NCI-H128 (cell line): ENCODE data around the gene XCR1.
"Not testable (repeated sequence)": the region's sequence is repeated elsewhere in the genome, so short reads cannot be mapped to it uniquely, and the experiment has no call there.

Experiments used
- DNase-seq: peaks from one replicate; lab custom pipeline; 2025; ENCODE audit not compliant: unreplicated experiment; lab: John Stamatoyannopoulos, UW

The XCR1 gene

DNA sequence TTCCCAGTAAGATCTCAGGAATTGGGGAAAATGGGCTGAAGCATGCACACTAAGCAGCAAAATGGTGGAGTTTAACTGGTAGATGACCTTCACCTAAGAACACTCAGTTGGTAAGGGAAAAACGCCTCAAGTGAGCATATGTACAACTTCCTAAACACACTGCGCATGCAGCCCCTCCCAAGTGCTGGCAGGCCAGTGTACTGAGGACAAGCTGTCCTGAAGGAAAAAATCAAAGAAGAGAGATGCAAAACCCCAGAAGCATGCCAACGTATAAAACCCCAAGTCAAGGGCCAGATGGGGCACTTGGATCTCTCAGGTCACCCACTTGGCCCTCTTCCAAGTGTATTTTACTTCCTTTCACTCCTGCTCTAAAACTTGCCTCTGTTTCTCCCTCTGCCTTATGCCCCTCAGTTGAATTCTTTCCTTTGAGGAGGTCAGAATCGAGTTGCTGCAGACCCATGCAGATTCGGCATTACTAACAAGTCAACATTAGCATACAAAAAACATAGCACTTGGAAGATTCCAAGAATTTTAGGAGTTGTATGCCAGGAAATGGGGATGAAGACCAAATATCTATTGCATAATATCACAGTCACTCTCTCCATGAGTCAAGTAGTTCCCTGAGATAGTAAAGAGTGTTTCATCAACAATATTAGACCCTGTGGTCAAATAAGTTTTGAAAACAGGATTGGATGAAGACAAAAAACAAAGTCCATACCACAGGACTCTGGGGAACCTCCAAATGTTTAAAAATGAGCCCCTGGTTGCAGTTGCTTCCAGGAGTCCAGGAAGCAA lies 20.8 kb downstream of the XCR1 start:
- no peak for DNase-seq

DNA sequence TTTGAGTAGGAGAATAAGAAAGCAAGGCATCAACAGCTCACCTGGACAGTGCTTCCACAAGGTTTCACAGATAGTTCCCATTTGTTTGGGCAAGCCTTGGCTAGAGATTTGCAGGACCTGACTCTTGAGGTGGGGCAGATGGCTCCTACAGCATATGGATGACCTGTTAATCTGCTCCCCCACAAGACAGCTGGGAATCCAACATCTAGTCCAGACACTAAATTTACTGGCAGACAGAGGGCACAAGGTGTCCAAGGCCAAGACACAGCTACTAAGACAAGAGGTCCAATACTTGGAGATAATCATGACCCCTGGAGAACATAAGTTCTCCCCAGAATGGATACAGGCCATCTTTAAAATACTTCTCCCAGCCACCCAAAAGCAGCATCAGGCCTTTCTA lies 23.6 kb downstream of the XCR1 start:
- not testable (repeated sequence) for DNase-seq

DNA sequence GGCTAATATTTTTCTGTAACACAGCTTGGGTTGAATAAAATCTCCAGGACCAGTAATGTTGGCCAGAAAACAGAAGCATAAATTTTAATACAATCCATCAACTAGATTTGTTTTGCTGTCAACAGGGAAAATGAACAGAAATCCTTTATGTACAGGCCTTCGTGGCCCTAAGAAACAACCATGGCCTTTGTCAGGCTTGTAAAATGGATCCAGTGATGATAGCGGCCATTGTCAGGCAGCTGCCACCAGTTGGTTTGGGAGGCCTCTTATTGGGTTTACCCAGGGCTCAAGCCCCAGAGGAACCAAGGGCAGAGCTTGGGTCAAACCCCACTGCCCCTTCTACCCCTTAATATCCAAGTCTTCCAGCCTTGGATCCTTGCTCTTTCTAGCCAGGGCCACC lies 26.1 kb downstream of the XCR1 start:
- DNase-seq = no peak

GRCh38 chr3:45997942-45998341 lies 29.3 kb downstream of the XCR1 start:
- DNase-seq = no peak

- DNase-seq = not testable (repeated sequence)
Measured at GRCh38 chr3:45997499-45997898, 29.8 kb downstream of the XCR1 start.

- DNase-seq = peak; percentile 37
Measured at GRCh38 chr3:45995236-45996192, 31.8 kb downstream of the XCR1 start, which contains the start of gene FYCO1. FYCO1 (minus strand) TSS chr3:45995824; CDS start chr3:45984910, 10,914 bp downstream.

GRCh38 chr3:45994419-45995235 lies 32.7 kb downstream of the XCR1 start:
- peak; percentile 15 for DNase-seq

DNA sequence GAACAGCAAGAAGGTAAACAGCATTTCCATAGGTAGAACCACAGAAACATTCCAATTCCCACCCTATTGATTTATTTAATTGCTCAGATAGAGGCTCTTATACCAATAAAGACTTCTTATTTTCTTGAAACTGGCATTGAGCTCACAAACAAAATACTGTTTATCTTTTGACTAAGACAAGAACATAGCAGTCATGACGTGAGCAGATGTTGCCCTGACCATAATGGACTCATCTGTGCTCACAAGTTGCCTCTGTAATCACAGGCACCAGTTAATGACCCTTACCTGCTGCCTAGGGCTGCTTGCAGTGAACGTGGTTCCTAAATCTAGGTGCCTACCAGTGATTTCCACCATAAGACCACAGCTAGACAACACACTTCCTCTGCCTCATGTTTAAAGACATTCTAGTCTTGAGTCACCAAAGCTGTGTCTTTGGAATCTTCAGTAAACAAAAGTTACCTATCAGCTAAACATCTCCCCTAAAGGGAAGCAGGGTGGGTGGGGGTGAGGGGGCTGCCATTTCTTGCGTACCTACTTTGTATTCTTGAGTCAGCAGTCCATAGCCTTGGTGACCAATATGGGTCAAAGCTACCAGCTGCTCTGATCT lies 33.8 kb downstream of the XCR1 start:
- no peak for DNase-seq

DNA sequence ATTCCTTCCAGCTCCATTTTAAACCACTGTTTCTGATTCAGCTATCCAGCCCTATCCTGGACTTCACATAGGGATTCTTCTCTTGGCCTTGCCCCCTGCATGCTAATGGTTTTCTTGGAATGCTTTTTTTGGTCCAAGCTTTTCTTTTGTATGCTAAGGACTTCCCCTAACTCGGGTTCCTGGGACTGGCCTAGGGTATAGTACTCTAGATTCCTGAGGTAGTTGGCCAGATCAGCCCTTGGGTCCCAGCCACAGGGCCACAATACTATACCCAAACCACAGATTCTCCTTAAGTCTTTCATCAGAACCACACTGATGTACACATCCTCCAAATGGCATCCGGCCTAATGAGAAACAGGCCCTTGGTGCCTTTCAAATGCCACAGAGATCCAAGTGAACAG lies 34.5 kb downstream of the XCR1 start:
- no peak for DNase-seq

DNA sequence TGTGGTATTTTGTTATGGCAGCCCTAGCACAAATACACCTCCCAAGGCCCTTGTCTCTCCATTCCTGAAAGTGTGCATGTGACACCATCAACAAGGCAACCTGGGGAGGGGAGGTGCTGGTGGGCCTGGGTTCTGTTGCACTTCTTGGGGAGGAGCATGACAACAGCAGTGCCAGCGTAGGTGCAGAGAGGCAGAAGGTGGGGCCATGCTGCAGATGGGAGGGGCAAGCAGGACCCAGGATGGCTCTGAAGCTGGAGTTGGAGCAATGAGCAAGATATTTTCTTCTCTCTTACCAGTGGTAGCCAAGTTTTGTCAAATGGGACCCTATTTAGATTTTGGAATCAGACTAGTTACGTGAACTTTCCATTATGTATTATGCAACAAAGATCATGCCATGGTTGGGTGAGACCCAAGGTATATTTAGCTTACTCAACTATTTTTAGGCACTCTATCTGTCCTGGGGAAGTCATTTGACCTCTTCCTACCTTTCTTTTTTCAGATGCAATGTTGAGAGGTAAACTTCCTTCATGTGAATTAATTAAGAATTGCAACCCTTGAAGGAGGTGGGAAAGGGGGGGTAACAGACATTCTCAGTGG lies 35.1 kb downstream of the XCR1 start:
- no peak for DNase-seq

DNA sequence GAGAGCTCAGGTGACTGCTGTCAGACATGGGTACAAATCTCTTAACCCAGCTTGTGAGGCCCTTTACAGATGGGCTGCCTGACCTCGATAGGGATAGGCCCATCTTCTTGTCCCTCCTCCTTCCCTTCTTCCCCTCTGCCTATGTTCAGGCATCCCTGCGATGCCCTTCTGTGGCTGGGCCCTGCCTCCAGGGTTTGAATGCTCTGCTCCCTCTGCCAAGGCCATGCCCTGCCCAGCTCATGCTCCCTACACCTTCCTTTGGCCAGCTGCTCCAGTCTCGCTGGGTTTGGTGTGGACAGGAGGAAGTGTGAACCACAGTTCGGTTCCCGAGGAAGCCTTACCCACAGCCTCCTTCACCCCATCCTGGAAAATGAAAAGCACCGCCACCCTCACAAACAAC lies 35.9 kb downstream of the XCR1 start:
- no peak for DNase-seq

DNA sequence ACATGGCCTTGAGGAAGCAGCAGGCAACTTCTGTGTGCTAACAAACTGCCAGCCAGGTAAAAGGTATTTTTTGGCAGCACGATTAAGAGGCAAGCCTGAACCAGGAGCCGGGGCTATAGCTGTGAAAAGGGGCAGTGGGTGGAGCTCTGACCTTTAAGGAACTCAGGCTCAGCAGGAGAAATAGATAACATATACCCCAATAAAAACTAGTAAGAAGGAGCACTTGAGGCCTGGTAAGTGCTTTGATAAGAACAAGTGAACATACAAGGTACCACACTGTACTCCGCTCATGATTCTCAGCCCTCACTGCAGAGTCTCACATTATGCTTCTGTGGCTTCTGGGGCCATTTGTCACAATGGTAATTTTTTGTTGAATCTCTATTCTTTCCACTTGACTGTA lies 37.1 kb downstream of the XCR1 start:
- DNase-seq = no peak

- no peak for DNase-seq
Measured at GRCh38 chr3:45988804-45989203, 38.5 kb downstream of the XCR1 start.

DNA sequence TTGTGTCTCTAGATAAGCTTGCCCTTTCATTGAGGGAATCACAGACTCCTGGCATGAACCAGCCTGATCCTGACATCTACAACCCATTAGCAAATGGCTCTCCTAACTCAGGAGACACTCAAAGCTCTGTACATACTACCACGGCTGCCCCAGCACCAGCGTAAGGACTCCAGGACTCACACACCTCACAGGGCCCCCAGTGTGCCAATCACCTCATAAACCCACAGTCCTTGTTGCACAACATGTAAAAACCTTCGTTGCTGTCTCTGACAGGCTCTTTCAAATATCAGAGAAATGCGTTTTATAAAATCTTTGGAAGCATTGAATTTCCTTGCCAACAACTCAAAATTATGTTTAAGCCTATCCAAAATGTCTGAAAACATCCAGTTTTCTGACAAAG lies 38.9 kb downstream of the XCR1 start:
- DNase-seq = no peak

DNA sequence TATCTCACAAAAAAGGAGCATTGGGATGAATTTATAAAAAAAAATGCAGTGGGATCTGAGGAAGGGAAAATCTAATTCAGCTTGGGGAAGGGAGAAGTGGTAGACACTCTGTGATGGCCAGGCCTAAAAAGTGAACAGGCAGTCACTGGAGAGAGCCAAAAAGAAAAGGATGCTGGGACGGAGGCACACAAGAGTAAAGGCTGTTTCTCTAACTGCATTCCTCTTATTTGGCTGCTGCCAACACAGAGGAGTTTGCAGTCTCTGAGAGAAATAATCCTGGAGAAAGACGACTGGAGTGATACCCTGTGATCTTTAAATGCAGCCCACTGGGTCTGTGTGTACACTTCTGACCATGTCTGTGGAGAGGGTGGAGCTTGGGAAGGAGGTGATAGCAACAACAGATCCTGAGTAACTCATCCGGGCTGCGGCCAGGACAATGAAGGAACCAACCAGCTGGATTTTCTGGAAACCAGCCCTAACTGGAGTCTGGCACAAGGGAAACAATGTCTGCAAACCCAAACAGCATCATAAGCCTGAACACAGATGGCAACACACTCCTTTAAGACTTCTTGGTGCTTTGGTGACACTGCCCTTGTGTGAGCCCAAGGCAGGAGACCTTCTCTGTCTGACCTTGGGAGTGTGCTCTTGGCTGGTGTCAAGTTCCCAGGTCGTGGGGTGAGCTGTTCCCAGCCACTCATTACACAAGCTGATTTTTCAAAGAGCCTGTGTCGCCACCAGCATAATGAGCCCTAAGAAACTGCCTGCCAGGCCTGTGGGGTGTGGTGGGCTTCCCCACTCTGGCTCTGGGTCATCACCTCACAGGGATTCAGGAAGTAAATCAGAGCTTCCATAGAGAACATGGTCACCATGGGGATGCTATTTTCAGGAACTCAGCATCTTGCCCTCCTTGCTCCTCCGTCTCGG lies 39.7 kb downstream of the XCR1 start:
- no peak for DNase-seq

DNA sequence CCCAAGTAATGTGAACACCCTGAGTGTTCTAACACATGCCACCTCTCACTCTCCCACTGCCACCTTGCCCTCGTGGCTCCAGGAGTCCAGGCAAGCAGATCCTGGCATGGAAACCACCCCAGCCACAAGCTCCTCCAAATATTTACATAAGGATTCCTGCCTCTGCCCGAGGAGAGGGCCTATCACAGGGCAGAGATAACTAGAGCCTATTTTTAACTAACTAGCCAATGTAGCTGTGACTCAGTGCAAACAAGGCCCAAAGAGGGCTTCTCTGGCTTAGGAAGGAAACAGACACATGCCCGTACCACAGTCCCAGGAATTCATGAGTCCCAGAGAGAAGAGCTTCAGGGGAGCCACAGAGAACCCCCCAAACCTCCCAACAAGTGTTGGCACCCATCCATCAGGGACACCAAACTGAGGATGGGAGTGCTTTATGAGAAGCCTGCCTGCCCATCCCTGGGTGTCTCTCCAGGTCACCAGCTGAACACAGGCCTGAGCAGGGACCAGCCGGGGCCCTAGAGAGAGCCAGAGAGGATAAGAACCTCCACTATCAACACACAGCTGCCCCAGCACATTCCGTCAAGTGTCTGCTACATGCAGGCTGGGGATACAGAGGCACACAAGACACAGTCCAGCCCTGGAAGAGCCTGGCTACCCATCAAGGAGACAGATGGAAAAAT lies 40.8 kb downstream of the XCR1 start:
- no peak for DNase-seq

DNA sequence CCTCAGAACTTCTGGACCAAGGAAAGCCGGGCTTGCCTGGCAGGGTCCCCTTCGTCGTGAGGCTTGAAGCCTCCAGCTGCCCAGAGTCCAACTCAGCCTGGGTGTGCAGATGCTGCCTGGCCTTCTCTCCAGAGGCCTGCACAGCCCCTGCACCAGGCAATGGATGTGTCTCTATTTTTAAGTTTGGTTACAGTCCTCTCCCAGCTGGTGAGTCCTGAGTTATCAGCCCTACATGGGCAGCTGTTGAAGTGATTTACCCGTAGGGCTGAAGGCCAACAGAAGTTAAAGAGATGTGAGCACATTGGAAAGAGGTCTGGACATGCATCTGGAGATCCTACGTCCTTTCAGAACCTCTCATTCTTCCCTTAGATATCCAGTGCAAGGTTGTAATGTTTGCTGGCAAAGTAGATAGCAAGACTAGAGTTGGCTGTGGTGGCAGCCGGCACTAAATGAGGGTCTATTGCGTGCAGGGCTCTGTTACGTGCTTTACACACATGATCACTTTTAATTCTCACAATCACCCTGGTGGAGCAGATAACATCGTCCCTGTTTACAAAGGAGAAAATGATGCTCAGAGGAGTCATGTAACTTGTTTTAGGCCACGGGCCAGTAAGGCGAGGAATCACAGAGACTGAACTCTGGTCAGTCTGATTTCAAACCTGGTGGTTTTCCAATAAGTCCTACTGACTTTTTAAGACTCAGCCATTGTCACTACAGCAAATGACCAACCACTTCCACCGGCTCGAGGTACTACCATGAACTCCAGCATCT lies 41.6 kb downstream of the XCR1 start:
- DNase-seq = no peak
